Measurements from ENCODE around the gene GRK6. TPM values are rescaled to one million over a fixed set of nuclear protein-coding genes. Genes with fewer than 3 reads are reported as not detected.

GRK6 gene
- total RNA-seq, 1 experiment from 2014 or later, result 82.3 TPM

DNA sequence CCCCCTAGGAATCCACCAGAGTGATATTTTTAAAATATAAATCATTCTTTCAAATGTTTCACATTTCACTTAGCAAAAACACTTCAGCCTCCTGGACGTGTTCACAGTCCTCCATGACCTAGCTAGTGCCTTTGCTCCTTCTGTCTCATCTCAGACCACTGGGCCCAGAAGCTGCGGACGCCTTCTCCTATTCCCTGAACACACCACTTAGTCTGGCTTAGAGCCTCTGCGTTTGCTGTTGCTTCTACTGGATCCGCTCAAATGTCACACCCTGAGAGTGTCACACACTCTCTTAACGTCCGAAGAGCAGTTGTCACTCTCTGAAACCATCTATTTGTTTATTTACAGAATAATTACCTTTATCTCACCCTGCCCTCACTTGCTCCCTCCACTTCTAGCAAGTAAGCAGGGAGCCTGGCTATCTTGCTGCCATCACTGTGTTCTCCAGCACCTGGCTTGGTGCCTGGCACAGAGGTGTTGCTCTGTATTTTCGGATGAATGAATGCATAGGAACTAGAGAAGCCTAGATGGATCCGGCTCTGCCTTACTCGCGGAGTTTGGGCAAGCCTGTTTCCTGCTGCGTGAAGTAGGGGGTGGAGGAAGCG is 1.2 kb upstream of the GRK6 start:
- Histone ChIP-seq H3K9me3 (ENCODE audit: insufficient read depth, low read depth) (no peaks in the 10 kb centered on the region), H4K20me1 (ENCODE audit: insufficient read depth) (peaks cover 22% of the 10 kb centered on the region), H3F3A (ENCODE audit: insufficient read depth, low read depth) (peaks cover 10% of the 10 kb centered on the region; the same call in 1 of the 2 replicates), H3K27ac (peak overlapping the region; percentile 81), H3K36me3 (ENCODE audit: low read depth) (no peaks in the 10 kb centered on the region), H3K4me1 (replicated peaks; ENCODE audit: insufficient read depth) (peaks cover 23% of the 10 kb centered on the region), H2AFZ (peak overlapping the region; percentile 87), H3K27me3 (ENCODE audit: insufficient read depth, low read depth) (no peaks in the 10 kb centered on the region), H3K4me2 (peak overlapping the region; percentile 76), H3K79me2 (ENCODE audit: low read depth) (peaks cover 35% of the 10 kb centered on the region), H3K4me3 (peak overlapping the region; percentile 64), H3K9me2 (ENCODE audit: insufficient read depth) (no peaks in the 10 kb centered on the region)
- TSS peak; percentile 90 for BruUV-seq (replicated peaks)
- DNase-seq, result no peak
- ChIA-PET POLR2A (ENCODE audit: unreplicated experiment) (interaction anchor here (0.6 to 0.9 kb wide), 3 partner anchors 72 to 847 kb away, joined by 3 to 5 read pairs (median 4); partner anchors contain the start of gene PDLIM7), CTCF (interaction anchor here (0.6 to 2.4 kb wide), 4 partner anchors 23 to 73 kb away, joined by 3 to 13 read pairs (median 8); no protein-coding TSS in a partner anchor)
- intact Hi-C loops (cut with micrococcal nuclease; ENCODE audit: unreplicated experiment), result no loop called here
- no peak for TF ChIP-seq EZH2 (IDR thresholded peaks at IDR 0.05; ENCODE audit: low read depth)
- no peak for TF ChIP-seq CTCF (conservative IDR thresholded peaks at IDR 0.05)

GRCh38 chr5:177425801-177426565 is 493 bp upstream of the GRK6 start:
- POLR2A ChIA-PET (ENCODE audit: unreplicated experiment), result interaction anchor here (0.5 to 1.3 kb wide), 17 partner anchors 18 to 883 kb away, joined by 3 to 31 read pairs (median 5); partner anchors contain the start of gene PDLIM7
- CTCF ChIA-PET, result interaction anchor here (0.5 to 2.4 kb wide), 10 partner anchors 20 to 116 kb away, joined by 3 to 18 read pairs (median 5); no protein-coding TSS in a partner anchor
- no TSS peak for BruUV-seq (replicated peaks)
- no peak for TF ChIP-seq CTCF (conservative IDR thresholded peaks at IDR 0.05)
- TF ChIP-seq EZH2 (IDR thresholded peaks at IDR 0.05; ENCODE audit: low read depth), result no peak
- Histone ChIP-seq H3K4me1 (replicated peaks; ENCODE audit: insufficient read depth) (peaks cover 23% of the 10 kb centered on the region), H3K9me3 (ENCODE audit: insufficient read depth, low read depth) (no peaks in the 10 kb centered on the region), H3K4me2 (peak overlapping the region; percentile 76), H2AFZ (peak overlapping the region; percentile 87), H4K20me1 (ENCODE audit: insufficient read depth) (peaks cover 23% of the 10 kb centered on the region), H3F3A (ENCODE audit: insufficient read depth, low read depth) (peaks cover 10% of the 10 kb centered on the region; the same call in 1 of the 2 replicates), H3K79me2 (ENCODE audit: low read depth) (peaks cover 35% of the 10 kb centered on the region), H3K4me3 (peak overlapping the region; percentile 64), H3K36me3 (ENCODE audit: low read depth) (no peaks in the 10 kb centered on the region), H3K9me2 (ENCODE audit: insufficient read depth) (no peaks in the 10 kb centered on the region), H3K27me3 (ENCODE audit: insufficient read depth, low read depth) (no peaks in the 10 kb centered on the region), H3K27ac (peak overlapping the region; percentile 81)
- DNase-seq, result peak; percentile 99 to 100
- intact Hi-C loops (cut with micrococcal nuclease; ENCODE audit: unreplicated experiment), result loop anchor here (1.0 to 2.0 kb wide), 5 partner anchors 22 to 108 kb away; no protein-coding TSS in a partner anchor

DNA sequence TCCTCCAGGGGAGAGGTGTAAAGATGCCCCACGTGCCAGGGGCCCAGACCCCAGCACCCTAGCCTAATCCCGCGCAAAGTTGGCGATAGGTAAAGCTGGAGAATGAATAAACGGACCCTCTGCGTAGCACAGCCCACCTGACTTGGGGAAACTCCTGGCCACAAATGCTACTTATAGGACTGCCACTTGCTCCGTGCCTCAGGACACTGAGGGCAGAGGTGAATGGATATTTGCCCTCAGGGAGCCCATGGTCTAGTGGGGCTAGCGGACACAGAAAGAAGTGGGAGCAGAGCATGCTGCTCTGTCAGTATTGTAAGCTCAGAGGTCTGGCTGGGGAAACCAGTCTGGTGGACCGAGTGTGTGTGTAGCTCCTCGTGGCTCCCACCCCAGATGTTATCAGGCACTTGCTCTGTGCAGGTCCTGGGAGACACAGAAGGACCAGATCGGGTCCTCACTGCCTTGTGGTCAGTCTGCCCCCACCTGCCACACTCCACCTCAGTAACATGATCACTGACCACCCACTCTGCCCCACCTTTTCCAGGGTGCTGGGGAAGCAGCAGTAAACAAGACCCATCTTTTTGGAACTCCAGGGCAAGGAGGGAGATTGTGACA is 841 bp downstream of the GRK6 start:
- H2AFZ ChIP-seq, result peak overlapping the region; percentile 81

More for the DNA sequence above, 841 bp downstream of the GRK6 start:
- no peak for TF ChIP-seq EZH2 (IDR thresholded peaks at IDR 0.05; ENCODE audit: low read depth)
- no peak for TF ChIP-seq CTCF (conservative IDR thresholded peaks at IDR 0.05)
- Histone ChIP-seq H3K27ac (peak overlapping the region; percentile 35), H3F3A (ENCODE audit: insufficient read depth, low read depth) (peaks cover 10% of the 10 kb centered on the region; the same call in 1 of the 2 replicates), H3K4me1 (replicated peaks; ENCODE audit: insufficient read depth) (peaks cover 23% of the 10 kb centered on the region), H3K9me3 (ENCODE audit: insufficient read depth, low read depth) (no peaks in the 10 kb centered on the region), H3K36me3 (ENCODE audit: low read depth) (no peaks in the 10 kb centered on the region), H3K9me2 (ENCODE audit: insufficient read depth) (no peaks in the 10 kb centered on the region), H4K20me1 (ENCODE audit: insufficient read depth) (peaks cover 29% of the 10 kb centered on the region), H3K79me2 (ENCODE audit: low read depth) (peaks cover 35% of the 10 kb centered on the region), H3K4me2 (peak overlapping the region; percentile 97), H3K27me3 (ENCODE audit: insufficient read depth, low read depth) (no peaks in the 10 kb centered on the region), H3K4me3 (peak overlapping the region; percentile 80)
- TSS peak; percentile 70 for BruUV-seq (replicated peaks)
- peak in 1 of 2 experiments; percentile 53 for DNase-seq
- intact Hi-C loops (cut with micrococcal nuclease; ENCODE audit: unreplicated experiment), result loop anchor here (2.0 kb wide), 1 partner anchor 27 kb away; no protein-coding TSS in a partner anchor
- CTCF ChIA-PET, result interaction anchor here (0.9 to 2.4 kb wide), 5 partner anchors 23 to 117 kb away, joined by 3 to 18 read pairs (median 4); no protein-coding TSS in a partner anchor
- POLR2A ChIA-PET (ENCODE audit: unreplicated experiment), result interaction anchor here (0.6 to 1.3 kb wide), 3 partner anchors 20 to 887 kb away, joined by 3 to 31 read pairs (median 10); partner anchors contain the start of gene PDLIM7
